Panc1 (cell line): ENCODE results near the gene KNSTRN. TPM values are rescaled to one million over a fixed set of nuclear protein-coding genes. Genes with fewer than 3 reads are reported as not detected.

Experiments
- ATAC-seq: fragments of 200-7000 bp; cut with Tn5 transposase; 2 replicates; pipeline ENCODE4 v1.9.1; 2020; ENCODE audit warnings: mild to moderate bottlenecking, moderate library complexity
- BruUV-seq: library from RNA; stranded (reverse); fragments of 400-500 nt; replicated peaks from 2 replicates; lab custom pipeline; 2021; lab: Mats Ljungman, UMichigan
- CTCF ChIA-PET: fragments of 300-600 bp; sonication (Branson Sonifier 250); formaldehyde crosslinking; loops from one replicate; lab custom pipeline; 2022; ENCODE audit warnings: antibody characterized with exemption; lab: Charles Lee
- POLR2A ChIA-PET: fragments of 300-600 bp; sonication (Branson Sonifier 250); formaldehyde crosslinking; loops from one replicate; lab custom pipeline; 2022; ENCODE audit warnings: antibody characterized with exemption; lab: Charles Lee
- DNase-seq: peaks from one replicate; pipeline ENCODE4 v3.0.0-alpha.2; 2010; ENCODE audit warnings: low read depth, low spot score
- H3K27ac ChIP-seq: 2 replicates; pipeline ENCODE4 v1.5.1; 2011; ENCODE audit warnings: mild to moderate bottlenecking, low read length, inconsistent platforms
- H3K27me3 ChIP-seq: fragments of 200-500 bp; sonication (Bioruptor generic); 2 replicates; pipeline ENCODE4 v1.6.0; 2014; ENCODE audit warnings: low read length, inconsistent platforms; ENCODE audit not compliant: control insufficient read depth, insufficient read depth
- H3K36me3 ChIP-seq: fragments of 200-500 bp; sonication (Bioruptor generic); 2 replicates; pipeline ENCODE4 v1.5.1; 2014; ENCODE audit warnings: inconsistent platforms, mild to moderate bottlenecking, low read length, moderate library complexity; ENCODE audit not compliant: control insufficient read depth, insufficient read depth
- H3K4me1 ChIP-seq: 2 replicates; pipeline ENCODE4 v1.5.1; 2011; ENCODE audit warnings: inconsistent platforms, mild to moderate bottlenecking, low read length, moderate library complexity; ENCODE audit not compliant: control insufficient read depth, insufficient read depth
- H3K4me3 ChIP-seq, 2 experiments: 2 replicates each; pipeline ENCODE4 v1.5.1; 2011 to 2012; ENCODE audit warnings: low read depth in 2 of 2, low read length in 2 of 2, mild to moderate bottlenecking in 2 of 2, inconsistent platforms in 1 of 2, moderate library complexity in 1 of 2
- H3K9me3 ChIP-seq: fragments of 200-500 bp; sonication (Bioruptor generic); 2 replicates; pipeline ENCODE4 v1.5.1; 2014; ENCODE audit warnings: low read depth, mild to moderate bottlenecking, inconsistent platforms, low read length, moderate library complexity; ENCODE audit not compliant: control insufficient read depth, insufficient read depth
- CTCF ChIP-seq: fragments of 450-650 bp; IDR thresholded peaks from 2 replicates; pipeline ENCODE4 v1.5.1; 2017; ENCODE audit warnings: mild to moderate bottlenecking
- POLR2AphosphoS5 ChIP-seq: IDR thresholded peaks from 2 replicates; pipeline ENCODE4 v1.6.1; 2012; ENCODE audit warnings: mild to moderate bottlenecking, low read depth, low read length, moderate library complexity
- REST ChIP-seq, 2 experiments: IDR thresholded peaks; 2 replicates each; pipeline ENCODE4 v1.6.1; 2011 to 2012; ENCODE audit warnings: low read depth in 2 of 2, control low read depth in 1 of 2, low read length in 1 of 2, mild to moderate bottlenecking in 1 of 2, moderate library complexity in 1 of 2; ENCODE audit not compliant: insufficient read depth in 1 of 2
- SIN3A ChIP-seq: IDR thresholded peaks from 2 replicates; pipeline ENCODE4 v1.6.1; 2012; ENCODE audit warnings: low read depth, mild to moderate bottlenecking, low read length, moderate library complexity, borderline replicate concordance; ENCODE audit not compliant: insufficient read depth
- TCF7L2 ChIP-seq: IDR thresholded peaks from 2 replicates; pipeline ENCODE4 v1.6.1; 2011; ENCODE audit warnings: mild to moderate bottlenecking, low read depth, low read length, inconsistent platforms
- in situ Hi-C: cut with HindIII; loops from 2 replicates; pipeline ENCODE4 v1.10.0; 2016; ENCODE audit warnings: low sequenced_read_pairs, low pct_unique_long_range_greater_than_20kb
- intact Hi-C: fragments of 100-400 bp; cut with micrococcal nuclease; formaldehyde crosslinking; loops from one replicate; pipeline ENCODE4 v1.10.0; 2022; ENCODE audit not compliant: unreplicated experiment
- total RNA-seq: library from RNA; stranded (reverse); gene quantifications from one replicate; pipeline ENCODE4 v1.2.1, GENCODE V29; 2021; ENCODE audit not compliant: unreplicated experiment

KNSTRN gene
- total RNA-seq, 1 experiment from 2014 or later, result 74.6 TPM

- no peaks in the 10 kb centered on the region for H3K27me3 ChIP-seq
- H3K4me1 ChIP-seq, result peaks cover 48% of the 10 kb centered on the region
- no peak for TF ChIP-seq SIN3A
- no peak for TF ChIP-seq POLR2AphosphoS5
- TF ChIP-seq TCF7L2, result no peak
- TF ChIP-seq REST (IDR thresholded peaks at IDR 0.05; ENCODE audit: insufficient read depth in 1 of 2, low read depth in 2 of 2, low read length in 1 of 2), result no peak
- H3K36me3 ChIP-seq, result no peaks in the 10 kb centered on the region
- CTCF ChIA-PET, result interaction anchor here (0.6 to 3.7 kb wide), 8 partner anchors 9 to 85 kb away, joined by 3 to 30 read pairs (median 6); partner anchors contain the start of gene INAFM2
- H3K9me3 ChIP-seq, result no peaks in the 10 kb centered on the region
- ATAC-seq (no peak), DNase-seq (no peak)
- intact Hi-C loops, result no loop called here
- POLR2A ChIA-PET, result interaction anchor here (1.8 kb wide), 1 partner anchor 15 kb away, joined by 4 read pairs; no protein-coding TSS in a partner anchor
- in situ Hi-C loops, result no loop called here
- no peak overlapping the region for H3K4me3 ChIP-seq
- no TSS peak for BruUV-seq
- peak overlapping the region; percentile 94 for H3K27ac ChIP-seq
These were observed 44.9 kb upstream of the KNSTRN start for GRCh38 chr15:40337597-40337996.

GRCh38 chr15:40338041-40338657 is 44.4 kb upstream of the KNSTRN start:
- TF ChIP-seq TCF7L2 (no peak), REST (IDR thresholded peaks at IDR 0.05; ENCODE audit: insufficient read depth in 1 of 2, low read depth in 2 of 2, low read length in 1 of 2) (no peak), CTCF (peak; percentile 96), POLR2AphosphoS5 (no peak), SIN3A (no peak)
- no peaks in the 10 kb centered on the region for H3K27me3 ChIP-seq
- no peaks in the 10 kb centered on the region for H3K9me3 ChIP-seq
- intact Hi-C loops (no loop called here), in situ Hi-C loops (no loop called here)
- H3K27ac ChIP-seq, result peak overlapping the region; percentile 94
- no peaks in the 10 kb centered on the region for H3K36me3 ChIP-seq
- BruUV-seq, result no TSS peak
- no peak for DNase-seq
- ATAC-seq, result peak; percentile 47
- CTCF ChIA-PET, result interaction anchor here (0.6 to 3.7 kb wide), 10 partner anchors 9 to 84 kb away, joined by 3 to 30 read pairs (median 4); partner anchors contain the start of gene INAFM2
- POLR2A ChIA-PET, result interaction anchor here (1.8 kb wide), 1 partner anchor 15 kb away, joined by 4 read pairs; no protein-coding TSS in a partner anchor
- H3K4me1 ChIP-seq, result peaks cover 54% of the 10 kb centered on the region
- H3K4me3 ChIP-seq, result peak overlapping the region in 1 of 2 experiments; percentile 61; a peak in 2 of 4 replicates
